Activated naive CD8-positive, alpha-beta T cell treated with anti-CD3 and anti-CD28 coated beads, Interleukin-2, amount 50 U/mL, for 24 hours (primary cell): ENCODE measurements around the gene AIP.

Experiments
- ATAC-seq: fragments of 150-1000 bp; cut with Tn5 transposase; one replicate; pipeline ENCODE4 v1.10.0; 2021
- DNase-seq: peaks from one replicate; pipeline ENCODE4 v3.0.0; 2021
- H3K27ac Mint-ChIP-seq: one replicate; pipeline ENCODE4 v1.8.0; 2021; ENCODE audit warnings: mild to moderate bottlenecking, mixed read lengths
- H3K27me3 Mint-ChIP-seq: one replicate; pipeline ENCODE4 v1.8.0; 2021; ENCODE audit warnings: mixed read lengths
- H3K36me3 Mint-ChIP-seq: one replicate; pipeline ENCODE4 v1.8.0; 2021; ENCODE audit warnings: low read depth, mixed read lengths
- H3K4me1 Mint-ChIP-seq: one replicate; pipeline ENCODE4 v1.8.0; 2021; ENCODE audit warnings: mixed read lengths
- H3K4me3 Mint-ChIP-seq: one replicate; pipeline ENCODE4 v1.8.0; 2021; ENCODE audit warnings: mild to moderate bottlenecking, moderate library complexity, mixed read lengths
- H3K9me3 Mint-ChIP-seq: one replicate; pipeline ENCODE4 v1.8.0; 2021; ENCODE audit warnings: mixed read lengths

AIP gene

DNA sequence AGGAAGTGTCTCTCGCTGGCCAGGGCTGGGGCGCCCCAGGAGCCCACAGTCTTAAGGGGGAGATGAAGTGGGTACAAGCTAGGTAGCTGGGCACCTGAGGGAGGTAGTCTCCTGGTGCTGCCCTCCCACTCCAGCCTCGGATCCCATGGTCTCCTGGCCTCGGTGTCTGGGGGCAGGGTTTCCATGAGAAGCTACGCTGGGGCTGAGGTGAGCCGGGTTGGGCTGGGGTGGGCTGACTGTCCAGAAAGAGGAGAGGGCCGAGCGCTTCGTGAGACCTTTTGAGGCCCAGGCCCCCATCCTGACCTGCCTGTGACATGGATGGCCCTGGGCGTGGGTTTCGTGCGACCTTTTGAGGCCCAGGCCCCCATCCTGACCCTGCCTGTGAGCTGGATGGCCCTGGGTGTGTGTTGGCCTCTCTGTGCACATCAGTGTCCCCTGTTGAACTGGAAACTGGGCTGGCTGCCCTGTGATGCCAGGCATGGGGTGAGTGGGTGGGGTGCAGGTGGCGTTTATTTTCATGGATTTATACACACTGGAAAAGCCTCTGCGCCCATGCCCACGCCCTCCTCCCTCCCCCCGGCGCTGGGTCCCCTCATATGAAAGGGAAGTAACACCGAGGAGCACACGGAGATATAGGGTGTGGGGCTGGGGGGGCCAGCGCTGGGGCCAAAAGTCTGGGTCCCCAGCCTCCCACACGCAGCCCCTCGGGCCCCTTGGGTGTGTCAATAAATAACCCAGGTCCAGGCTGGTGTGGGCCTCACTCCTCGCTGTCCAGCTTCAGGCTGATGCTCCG, 8.6 kb downstream of the AIP start:
- peaks cover 32% of the 10 kb centered on the region for H3K4me1 Mint-ChIP-seq
- no peaks in the 10 kb centered on the region for H3K27me3 Mint-ChIP-seq
- H3K4me3 Mint-ChIP-seq: no peak overlapping the region
- no peaks in the 10 kb centered on the region for H3K9me3 Mint-ChIP-seq
- ATAC-seq (no peak), DNase-seq (no peak)
- H3K36me3 Mint-ChIP-seq: peaks cover 26% of the 10 kb centered on the region
- peak overlapping the region; percentile 31 for H3K27ac Mint-ChIP-seq

DNA sequence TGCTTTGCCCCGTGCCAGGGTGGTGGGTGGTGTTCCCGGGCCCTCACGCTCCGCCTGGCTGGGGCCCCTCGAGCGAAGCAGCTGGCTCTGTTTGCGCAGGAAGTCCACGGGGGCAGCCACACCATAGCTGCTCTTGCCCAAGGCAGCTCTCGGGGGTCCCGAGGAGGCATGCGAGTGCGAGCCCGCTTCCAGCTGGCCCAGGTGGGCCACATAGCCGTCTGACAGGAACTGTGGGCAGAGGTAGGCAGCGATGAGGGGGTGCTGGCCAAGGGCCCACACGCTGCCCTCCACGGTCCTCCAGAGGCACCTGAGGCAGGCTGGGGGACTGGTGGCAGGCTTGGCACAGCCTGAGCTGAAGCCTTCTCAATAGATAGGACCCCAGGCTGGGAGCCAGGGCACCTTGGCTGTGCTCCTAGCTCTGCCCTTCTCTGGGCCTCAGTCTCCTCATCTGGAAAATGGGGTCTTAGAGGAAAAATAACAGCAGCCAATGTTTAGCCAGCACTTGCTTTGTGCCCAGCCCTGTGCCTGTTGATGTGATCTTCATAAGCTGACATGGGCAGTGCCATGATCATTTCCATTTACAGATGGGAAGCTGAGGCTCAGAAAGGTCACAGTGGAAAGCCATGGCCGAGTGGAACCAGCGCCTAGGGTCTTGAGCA, 9.4 kb downstream of the AIP start:
- no peaks in the 10 kb centered on the region for H3K9me3 Mint-ChIP-seq
- peaks cover 24% of the 10 kb centered on the region for H3K36me3 Mint-ChIP-seq

DNA sequence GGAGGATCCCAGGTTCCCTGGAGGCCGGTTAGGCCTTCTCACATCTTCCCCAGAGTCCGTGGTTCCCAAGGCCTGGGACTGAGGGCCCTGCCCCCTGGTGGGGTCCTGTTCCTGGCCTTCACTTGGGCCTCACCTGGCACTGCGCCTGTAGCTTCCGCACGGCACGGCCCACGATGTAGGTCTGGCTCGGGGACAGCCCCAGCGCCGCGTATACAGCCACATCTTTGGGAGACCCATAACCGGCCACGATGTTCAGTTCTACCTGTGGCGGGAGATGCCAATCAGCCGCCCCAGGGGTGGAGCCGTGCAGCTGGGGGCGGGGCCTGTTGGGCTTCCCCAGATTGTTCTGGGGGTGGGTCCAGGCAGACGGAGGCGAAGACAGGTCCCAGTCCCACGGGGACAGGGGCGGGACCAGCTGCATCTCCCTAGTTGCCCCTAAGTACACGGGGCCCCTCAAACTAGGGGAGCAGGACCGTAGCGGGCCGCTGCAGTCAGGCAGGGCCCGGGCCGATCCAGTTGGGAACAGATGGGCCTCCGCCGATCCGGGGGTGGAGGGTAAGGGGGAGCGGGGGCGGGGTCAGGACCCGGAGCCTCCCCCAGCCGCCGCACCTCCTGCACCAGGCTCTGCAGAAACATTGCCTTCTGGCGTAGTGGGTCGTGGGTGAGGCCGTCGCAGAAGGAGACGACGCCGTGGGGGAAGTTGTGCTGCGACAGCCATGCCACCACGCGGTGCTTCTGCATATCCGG, 10.1 kb downstream of the AIP start:
- H3K27me3 Mint-ChIP-seq: no peaks in the 10 kb centered on the region
- no peak overlapping the region for H3K4me3 Mint-ChIP-seq
- peaks cover 20% of the 10 kb centered on the region for H3K36me3 Mint-ChIP-seq
- peak; percentile 44 for DNase-seq
- ATAC-seq: peak; percentile 6
- no peaks in the 10 kb centered on the region for H3K9me3 Mint-ChIP-seq
- peaks cover 17% of the 10 kb centered on the region for H3K4me1 Mint-ChIP-seq
- H3K27ac Mint-ChIP-seq: no peak overlapping the region

More for the DNA sequence above, 9.4 kb downstream of the AIP start:
- DNase-seq: no peak
- Mint-ChIP-seq H3K4me1 (peaks cover 24% of the 10 kb centered on the region), H3K27ac (no peak overlapping the region), H3K4me3 (no peak overlapping the region), H3K27me3 (no peaks in the 10 kb centered on the region)
- ATAC-seq: no peak

DNA sequence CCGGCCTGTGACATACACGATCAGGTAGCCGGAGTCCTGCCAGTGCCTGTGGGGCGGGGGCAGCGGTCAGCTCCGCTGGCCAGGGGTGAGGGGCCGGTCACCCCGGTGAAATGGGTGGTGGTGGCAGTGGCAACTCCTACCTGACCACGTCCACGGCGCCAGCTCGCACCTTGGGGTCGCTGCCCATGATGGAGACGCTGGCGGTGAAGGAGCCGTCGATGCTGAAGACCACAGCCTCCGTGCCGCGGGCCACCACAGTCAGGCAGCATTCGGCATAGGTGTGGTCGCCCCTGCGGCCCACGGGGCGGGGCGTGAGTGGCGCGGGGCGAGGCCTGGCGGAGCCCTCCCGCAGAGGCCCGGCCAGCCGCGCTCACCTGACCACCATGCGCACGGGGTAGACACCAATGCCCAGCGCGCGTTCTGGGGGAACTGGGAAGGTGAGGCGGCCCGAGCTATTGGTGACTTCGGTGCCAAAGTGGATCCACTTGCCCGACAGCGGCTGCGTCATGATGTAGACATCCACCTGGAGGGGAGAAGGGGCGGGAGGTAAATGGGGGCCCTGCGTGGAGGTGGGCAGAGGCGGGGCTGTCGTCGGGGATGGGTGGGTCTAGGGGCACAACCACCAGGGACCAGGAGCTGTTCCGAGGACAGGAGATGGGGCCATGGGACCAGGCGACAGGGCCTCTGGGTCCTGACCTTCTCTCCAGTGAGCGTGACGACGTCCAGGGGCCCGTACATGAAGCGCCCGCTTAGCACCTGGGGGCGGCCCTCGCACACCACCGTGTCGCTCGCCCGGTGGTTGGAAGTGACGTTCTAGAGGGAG, 10.9 kb downstream of the AIP start:
- H3K36me3 Mint-ChIP-seq: peaks cover 14% of the 10 kb centered on the region
- peaks cover 9% of the 10 kb centered on the region for H3K4me1 Mint-ChIP-seq
- H3K4me3 Mint-ChIP-seq: no peak overlapping the region
- ATAC-seq (no peak), DNase-seq (no peak)
- H3K9me3 Mint-ChIP-seq: no peaks in the 10 kb centered on the region
- H3K27ac Mint-ChIP-seq: no peak overlapping the region
- H3K27me3 Mint-ChIP-seq: no peaks in the 10 kb centered on the region

DNA sequence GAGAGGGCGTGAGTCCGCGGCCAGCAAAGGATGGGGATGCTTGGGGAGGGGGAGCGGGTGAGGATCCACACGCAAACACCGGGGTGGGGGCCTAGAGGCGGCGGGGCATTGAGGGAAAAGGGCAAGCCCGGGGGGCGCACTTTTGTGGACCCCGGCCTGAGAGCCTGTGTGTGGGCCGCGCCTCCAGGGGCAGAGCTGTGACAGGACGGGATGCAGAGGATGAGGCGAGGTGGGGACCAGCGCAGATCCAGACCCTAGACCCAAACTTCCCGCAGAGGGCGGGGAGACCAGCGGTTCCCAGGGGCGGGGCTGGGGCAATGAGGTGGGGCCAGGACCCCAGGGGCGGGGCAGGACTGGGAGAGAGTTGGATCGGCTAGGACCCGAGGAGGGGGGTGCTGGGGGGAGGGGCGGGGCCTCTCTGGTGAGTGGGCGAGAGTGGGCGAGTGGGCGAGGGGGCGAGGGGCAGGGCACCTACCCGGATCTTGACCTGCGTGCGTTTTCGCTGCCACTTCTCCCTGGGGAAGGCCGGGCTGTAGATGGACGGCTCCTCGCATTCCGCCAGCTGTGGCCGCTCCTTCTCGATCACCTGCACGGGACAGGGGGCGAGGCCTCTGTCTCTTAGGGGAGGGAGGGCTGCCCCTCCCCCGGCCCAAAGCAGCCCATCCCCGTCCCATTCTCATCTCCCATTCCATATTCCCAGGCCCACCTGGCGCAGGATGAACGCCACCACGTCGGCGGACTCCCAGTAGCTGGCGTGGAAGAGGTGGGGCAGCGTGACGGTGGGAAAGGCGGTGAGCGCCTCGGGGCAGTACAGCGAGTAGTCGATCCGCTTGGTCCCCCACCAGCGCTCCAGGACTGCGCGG, 11.8 kb downstream of the AIP start:
- ATAC-seq (no peak), DNase-seq (no peak)
- Mint-ChIP-seq H3K27ac (no peak overlapping the region), H3K4me3 (no peak overlapping the region), H3K9me3 (no peaks in the 10 kb centered on the region), H3K36me3 (peaks cover 14% of the 10 kb centered on the region), H3K4me1 (peaks cover 4% of the 10 kb centered on the region), H3K27me3 (no peaks in the 10 kb centered on the region)

DNA sequence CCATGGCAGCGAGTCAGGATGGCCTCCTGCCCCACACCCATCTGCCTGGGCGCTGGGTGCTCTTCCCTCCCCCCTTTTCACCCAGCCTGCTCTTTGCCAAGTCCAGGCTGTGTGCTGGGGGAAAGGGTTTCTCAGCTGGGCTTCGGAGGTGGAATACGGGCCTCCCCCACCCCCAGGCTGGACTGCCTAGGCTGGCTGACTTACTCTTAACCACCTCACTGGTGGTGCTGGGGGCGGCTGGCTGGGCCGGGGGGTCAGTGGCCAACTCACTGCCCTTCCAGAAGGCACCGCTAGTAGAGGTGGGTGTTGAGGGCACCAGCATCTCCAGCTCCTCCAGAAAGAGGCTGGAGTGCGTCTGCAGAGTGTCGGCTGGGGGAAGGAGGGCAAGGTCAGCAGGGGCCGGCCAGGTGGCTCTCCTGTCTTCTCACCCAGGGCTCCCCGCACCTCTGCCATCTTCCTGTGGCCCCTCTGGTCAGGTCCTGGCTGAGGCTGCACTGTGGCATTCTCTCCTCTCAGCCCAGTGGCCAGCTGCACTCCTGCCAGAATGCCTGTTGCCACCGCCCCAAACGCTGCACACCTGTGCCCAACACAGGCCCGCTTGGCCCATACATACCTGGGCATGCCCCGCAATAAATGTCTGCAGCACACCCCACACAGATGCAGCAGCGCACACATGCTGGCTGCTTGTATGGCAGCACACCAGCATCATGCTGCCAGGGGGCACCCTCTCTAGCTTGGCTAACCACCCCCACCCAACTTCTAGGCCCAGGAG, 12.6 kb downstream of the AIP start:
- Mint-ChIP-seq H3K9me3 (no peaks in the 10 kb centered on the region), H3K27me3 (no peaks in the 10 kb centered on the region), H3K4me1 (peaks cover 1% of the 10 kb centered on the region), H3K36me3 (peaks cover 13% of the 10 kb centered on the region), H3K27ac (no peak overlapping the region), H3K4me3 (no peak overlapping the region)
- DNase-seq (no peak), ATAC-seq (no peak)

DNA sequence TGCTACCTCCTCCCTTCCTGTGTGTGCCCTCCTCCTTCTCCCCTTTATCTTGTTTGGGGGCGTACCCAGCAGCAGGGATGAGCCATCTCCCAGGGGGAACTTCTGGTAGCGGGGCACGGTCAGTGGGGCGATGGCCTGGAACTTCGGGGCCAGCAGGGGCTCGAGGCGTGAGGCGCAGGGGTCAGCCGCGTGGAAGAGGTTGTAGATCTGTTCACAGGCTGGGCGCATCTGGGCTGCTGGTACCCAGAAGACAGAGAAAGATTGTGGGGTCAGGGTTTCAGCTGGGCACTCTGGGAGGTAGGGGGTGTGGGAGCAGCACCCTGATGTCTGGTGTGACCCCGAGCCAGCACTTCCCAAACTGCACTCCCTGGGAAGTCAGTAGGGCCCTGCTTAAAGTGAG, 13.3 kb downstream of the AIP start:
- no peak overlapping the region for H3K4me3 Mint-ChIP-seq
- no peaks in the 10 kb centered on the region for H3K27me3 Mint-ChIP-seq
- no peak overlapping the region for H3K27ac Mint-ChIP-seq
- no peaks in the 10 kb centered on the region for H3K9me3 Mint-ChIP-seq
- no peak for ATAC-seq
- H3K4me1 Mint-ChIP-seq: peaks cover 7% of the 10 kb centered on the region
- peaks cover 20% of the 10 kb centered on the region for H3K36me3 Mint-ChIP-seq
- DNase-seq: no peak

DNA sequence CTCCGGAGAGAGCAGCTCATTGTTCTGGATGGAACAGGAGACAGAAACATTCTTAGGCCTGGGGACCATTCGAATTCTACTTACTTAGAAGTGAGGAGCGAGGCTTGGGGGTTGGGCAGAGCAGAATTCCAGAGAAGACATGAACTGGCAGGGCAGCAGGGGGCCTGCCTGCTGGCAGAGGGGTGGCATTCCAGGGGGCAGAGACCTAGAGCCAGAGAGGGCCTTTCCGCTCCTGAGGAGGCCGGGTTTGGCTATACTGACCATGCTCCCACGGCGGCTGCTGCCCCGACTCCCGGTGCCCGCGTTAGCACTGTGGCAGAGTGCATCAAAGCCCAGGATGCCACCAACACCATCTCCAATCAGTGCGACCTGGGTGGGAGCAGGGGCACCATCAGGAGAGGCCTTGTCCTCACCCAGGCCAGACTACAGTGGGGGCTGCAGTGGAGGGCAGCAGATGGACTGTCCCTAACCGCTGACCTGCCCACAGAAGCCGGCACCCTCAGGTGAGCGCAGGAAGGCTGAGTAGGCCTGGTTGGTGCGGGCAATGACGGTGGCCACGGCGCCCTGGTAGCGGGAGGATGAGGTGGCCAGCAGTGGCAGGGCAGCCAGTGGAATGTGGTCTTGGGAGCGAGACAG, 14.9 kb downstream of the AIP start:
- H3K9me3 Mint-ChIP-seq: no peaks in the 10 kb centered on the region
- peaks cover 21% of the 10 kb centered on the region for H3K36me3 Mint-ChIP-seq
- no peaks in the 10 kb centered on the region for H3K27me3 Mint-ChIP-seq
- DNase-seq (no peak), ATAC-seq (no peak)
- H3K4me1 Mint-ChIP-seq: peaks cover 10% of the 10 kb centered on the region
- no peak overlapping the region for H3K27ac Mint-ChIP-seq
- H3K4me3 Mint-ChIP-seq: no peak overlapping the region

DNA sequence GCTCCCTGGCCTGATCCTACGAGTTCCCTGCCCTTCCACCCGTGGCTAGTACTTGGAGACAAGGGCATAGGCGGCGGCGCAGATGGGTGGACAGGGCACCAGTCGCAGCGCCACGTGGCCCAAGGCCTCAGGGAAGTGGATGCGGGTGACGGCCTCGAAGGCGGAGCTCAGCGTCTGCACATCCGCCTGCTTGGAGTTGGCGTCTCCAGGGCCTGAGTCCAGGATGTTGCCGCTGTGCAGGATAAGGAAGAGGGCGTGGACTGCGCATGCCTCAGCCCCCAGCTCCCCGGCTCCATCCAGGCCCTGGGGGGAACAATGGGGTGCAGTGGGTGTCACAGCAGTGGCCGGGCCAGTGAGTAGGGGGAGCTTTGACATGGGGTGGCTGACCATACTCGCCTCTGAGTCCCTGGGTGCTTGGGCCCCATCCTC, 15.7 kb downstream of the AIP start:
- Mint-ChIP-seq H3K9me3 (no peaks in the 10 kb centered on the region), H3K4me3 (no peak overlapping the region), H3K4me1 (peaks cover 16% of the 10 kb centered on the region), H3K27me3 (no peaks in the 10 kb centered on the region), H3K36me3 (peaks cover 23% of the 10 kb centered on the region), H3K27ac (no peak overlapping the region)
- ATAC-seq (no peak), DNase-seq (no peak)

DNA sequence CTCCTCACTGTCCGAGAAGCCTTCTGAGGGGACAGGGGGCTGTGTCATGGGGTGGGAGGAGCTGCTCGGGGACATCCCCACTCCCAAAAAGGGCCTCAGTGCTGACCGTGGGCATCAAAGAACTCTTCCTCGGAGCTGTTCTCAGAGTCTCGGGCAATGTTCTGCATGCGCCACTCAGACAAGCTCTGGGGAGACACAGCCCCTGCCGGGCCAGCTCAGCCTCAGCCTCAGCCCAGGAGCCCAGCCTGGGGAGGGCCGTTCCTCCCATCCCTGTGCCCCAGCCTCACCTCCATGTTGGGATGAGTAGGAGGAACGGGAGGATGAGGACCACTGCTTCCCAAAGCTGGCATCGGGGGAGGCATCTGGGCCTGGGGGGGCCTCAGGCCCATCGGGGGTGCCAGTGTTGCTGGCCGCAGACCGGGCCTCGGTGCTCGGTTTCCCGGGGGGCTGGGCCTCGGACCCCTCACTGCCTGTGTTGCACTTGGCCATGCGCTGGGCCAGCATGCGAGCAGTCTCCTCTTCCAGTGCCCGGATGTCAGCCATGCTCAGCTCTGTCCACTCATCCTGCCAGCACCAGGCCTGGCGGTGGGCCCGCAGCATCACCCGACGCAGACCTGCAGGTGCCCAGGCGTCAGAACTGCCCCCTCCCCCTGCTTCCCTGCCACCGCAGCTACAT, 17.1 kb downstream of the AIP start:
- DNase-seq (no peak), ATAC-seq (no peak)
- H3K36me3 Mint-ChIP-seq: peaks cover 23% of the 10 kb centered on the region
- no peak overlapping the region for H3K27ac Mint-ChIP-seq
- no peaks in the 10 kb centered on the region for H3K27me3 Mint-ChIP-seq
- H3K4me3 Mint-ChIP-seq: no peak overlapping the region
- peaks cover 18% of the 10 kb centered on the region for H3K4me1 Mint-ChIP-seq
- H3K9me3 Mint-ChIP-seq: no peaks in the 10 kb centered on the region

DNA sequence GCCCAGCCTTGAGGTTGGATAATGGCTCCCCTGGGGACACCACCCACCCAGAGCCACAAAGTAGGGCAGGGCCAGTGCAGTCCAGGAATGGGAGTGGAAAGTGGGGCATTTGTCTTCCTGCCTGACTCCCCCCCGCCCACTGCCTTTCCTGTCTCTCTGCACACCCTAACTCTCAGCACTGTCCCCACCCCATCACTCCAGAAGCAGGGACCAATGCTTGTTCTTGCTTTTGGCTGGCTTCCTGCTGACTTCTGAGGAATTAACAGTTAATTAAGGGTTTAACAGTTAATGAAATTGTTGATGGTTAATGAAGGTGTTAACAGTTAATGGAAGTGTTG, 17.6 kb downstream of the AIP start:
- Mint-ChIP-seq H3K27me3 (no peaks in the 10 kb centered on the region), H3K4me1 (peaks cover 19% of the 10 kb centered on the region), H3K27ac (no peak overlapping the region), H3K4me3 (no peak overlapping the region), H3K9me3 (no peaks in the 10 kb centered on the region), H3K36me3 (peaks cover 23% of the 10 kb centered on the region)
- ATAC-seq: no peak
- DNase-seq: no peak

DNA sequence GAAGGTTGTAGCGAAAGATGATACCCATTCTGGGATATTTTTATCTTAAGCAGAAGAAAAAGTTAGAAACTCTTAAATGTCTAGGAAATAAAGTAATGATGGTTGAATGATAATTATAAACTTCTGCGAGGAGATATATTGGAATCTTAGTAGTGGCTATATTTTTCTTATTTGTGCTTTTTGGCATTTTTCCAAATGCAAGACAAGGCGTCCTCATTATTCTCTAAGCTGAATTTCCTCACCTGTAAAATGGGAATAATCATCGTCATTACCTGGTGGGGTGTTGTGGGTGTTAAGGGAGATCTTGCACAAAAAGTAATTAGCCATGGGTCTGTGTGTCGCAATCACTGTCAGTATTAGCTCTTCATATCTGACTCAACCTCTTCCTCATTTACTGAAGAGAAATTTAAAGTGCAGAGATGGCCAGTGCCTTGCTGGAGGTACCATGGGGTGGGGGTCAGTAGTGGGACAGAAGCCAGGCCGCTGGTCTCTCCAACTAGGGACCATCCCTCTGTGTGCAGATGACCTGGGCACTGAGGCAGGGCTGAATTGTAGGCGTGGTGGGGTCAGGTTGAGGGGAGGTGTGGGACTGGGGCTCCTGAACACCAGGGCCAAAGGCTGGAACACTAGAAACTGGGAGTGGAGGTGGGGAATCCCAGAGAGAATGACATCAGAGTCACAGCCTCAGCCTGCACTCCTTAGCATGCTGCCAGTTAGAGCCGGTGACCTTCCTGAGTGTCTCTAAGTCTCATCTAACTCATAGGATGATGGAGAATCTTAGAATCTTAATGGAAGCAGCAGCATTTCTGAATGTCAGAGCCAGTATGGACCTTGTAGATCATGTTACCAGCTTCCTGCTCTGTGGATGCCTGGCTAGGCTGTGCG, 18.2 kb downstream of the AIP start:
- no peak overlapping the region for H3K4me3 Mint-ChIP-seq
- H3K4me1 Mint-ChIP-seq: peaks cover 25% of the 10 kb centered on the region
- no peak for DNase-seq
- no peak for ATAC-seq
- H3K27ac Mint-ChIP-seq: no peak overlapping the region
- H3K9me3 Mint-ChIP-seq: no peaks in the 10 kb centered on the region
- peaks cover 19% of the 10 kb centered on the region for H3K36me3 Mint-ChIP-seq
- H3K27me3 Mint-ChIP-seq: no peaks in the 10 kb centered on the region
